Panc1 (cell line): ENCODE data around the gene NDUFV3. TPM values are rescaled to one million over a fixed set of nuclear protein-coding genes. Genes with fewer than 3 reads are reported as not detected.
"Not testable (repeated sequence)": the region's sequence is repeated elsewhere in the genome, so short reads cannot be mapped to it uniquely, and the experiment has no call there.

Experiments
- ATAC-seq: fragments of 200-7000 bp; cut with Tn5 transposase; 2 replicates; pipeline ENCODE4 v1.9.1; 2020; ENCODE audit warnings: mild to moderate bottlenecking, moderate library complexity
- BruUV-seq: library from RNA; stranded (reverse); fragments of 400-500 nt; replicated peaks from 2 replicates; lab custom pipeline; 2021; lab: Mats Ljungman, UMichigan
- CTCF ChIA-PET: fragments of 300-600 bp; sonication (Branson Sonifier 250); formaldehyde crosslinking; loops from one replicate; lab custom pipeline; 2022; ENCODE audit warnings: antibody characterized with exemption; lab: Charles Lee
- POLR2A ChIA-PET: fragments of 300-600 bp; sonication (Branson Sonifier 250); formaldehyde crosslinking; loops from one replicate; lab custom pipeline; 2022; ENCODE audit warnings: antibody characterized with exemption; lab: Charles Lee
- DNase-seq: peaks from one replicate; pipeline ENCODE4 v3.0.0-alpha.2; 2010; ENCODE audit warnings: low read depth, low spot score
- H3K27ac ChIP-seq: 2 replicates; pipeline ENCODE4 v1.5.1; 2011; ENCODE audit warnings: mild to moderate bottlenecking, low read length, inconsistent platforms
- H3K27me3 ChIP-seq: fragments of 200-500 bp; sonication (Bioruptor generic); 2 replicates; pipeline ENCODE4 v1.6.0; 2014; ENCODE audit warnings: low read length, inconsistent platforms; ENCODE audit not compliant: control insufficient read depth, insufficient read depth
- H3K36me3 ChIP-seq: fragments of 200-500 bp; sonication (Bioruptor generic); 2 replicates; pipeline ENCODE4 v1.5.1; 2014; ENCODE audit warnings: inconsistent platforms, mild to moderate bottlenecking, low read length, moderate library complexity; ENCODE audit not compliant: control insufficient read depth, insufficient read depth
- H3K4me1 ChIP-seq: 2 replicates; pipeline ENCODE4 v1.5.1; 2011; ENCODE audit warnings: inconsistent platforms, mild to moderate bottlenecking, low read length, moderate library complexity; ENCODE audit not compliant: control insufficient read depth, insufficient read depth
- H3K4me3 ChIP-seq, 2 experiments: 2 replicates each; pipeline ENCODE4 v1.5.1; 2011 to 2012; ENCODE audit warnings: low read depth in 2 of 2, low read length in 2 of 2, mild to moderate bottlenecking in 2 of 2, inconsistent platforms in 1 of 2, moderate library complexity in 1 of 2
- H3K9me3 ChIP-seq: fragments of 200-500 bp; sonication (Bioruptor generic); 2 replicates; pipeline ENCODE4 v1.5.1; 2014; ENCODE audit warnings: low read depth, mild to moderate bottlenecking, inconsistent platforms, low read length, moderate library complexity; ENCODE audit not compliant: control insufficient read depth, insufficient read depth
- POLR2AphosphoS5 ChIP-seq: IDR thresholded peaks from 2 replicates; pipeline ENCODE4 v1.6.1; 2012; ENCODE audit warnings: mild to moderate bottlenecking, low read depth, low read length, moderate library complexity
- SIN3A ChIP-seq: IDR thresholded peaks from 2 replicates; pipeline ENCODE4 v1.6.1; 2012; ENCODE audit warnings: low read depth, mild to moderate bottlenecking, low read length, moderate library complexity, borderline replicate concordance; ENCODE audit not compliant: insufficient read depth
- TCF7L2 ChIP-seq: IDR thresholded peaks from 2 replicates; pipeline ENCODE4 v1.6.1; 2011; ENCODE audit warnings: mild to moderate bottlenecking, low read depth, low read length, inconsistent platforms
- in situ Hi-C: cut with HindIII; loops from 2 replicates; pipeline ENCODE4 v1.10.0; 2016; ENCODE audit warnings: low sequenced_read_pairs, low pct_unique_long_range_greater_than_20kb
- intact Hi-C: fragments of 100-400 bp; cut with micrococcal nuclease; formaldehyde crosslinking; loops from one replicate; pipeline ENCODE4 v1.10.0; 2022; ENCODE audit not compliant: unreplicated experiment
- total RNA-seq: library from RNA; stranded (reverse); gene quantifications from one replicate; pipeline ENCODE4 v1.2.1, GENCODE V29; 2021; ENCODE audit not compliant: unreplicated experiment
- TF ChIP-seq, protein P1 (sequence below): fragments of 450-650 bp; IDR thresholded peaks from 2 replicates; pipeline ENCODE4 v1.5.1; 2017; ENCODE audit warnings: mild to moderate bottlenecking
- TF ChIP-seq, protein P2 (sequence below), 2 experiments: IDR thresholded peaks; 2 replicates each; pipeline ENCODE4 v1.6.1; 2011 to 2012; ENCODE audit warnings: low read depth in 2 of 2, control low read depth in 1 of 2, low read length in 1 of 2, mild to moderate bottlenecking in 1 of 2, moderate library complexity in 1 of 2; ENCODE audit not compliant: insufficient read depth in 1 of 2

Gene NDUFV3
- total RNA-seq, 1 experiment from 2014 or later: 21.1 TPM

DNA sequence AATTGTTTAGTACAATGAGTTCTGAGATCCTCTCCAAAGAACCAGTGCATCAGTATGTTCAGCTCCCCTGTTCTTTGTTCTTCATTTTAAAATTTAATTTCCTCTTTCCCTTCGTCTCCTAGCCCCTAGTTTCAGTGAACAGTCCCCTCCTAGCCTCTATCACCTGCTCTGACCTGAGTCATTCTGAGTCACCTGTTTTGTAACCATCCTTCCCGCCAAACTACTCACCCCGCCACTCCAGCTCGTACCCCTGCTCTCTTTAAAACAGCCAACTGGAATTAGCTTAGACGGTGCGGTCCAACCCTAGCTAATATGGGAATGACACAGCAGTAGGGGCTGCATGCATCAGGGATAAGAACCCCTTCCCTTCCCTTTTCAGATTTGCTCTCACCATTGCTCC, 49.1 kb downstream of the NDUFV3 start:
- Histone ChIP-seq H3K27me3 (no peaks in the 10 kb centered on the region), H3K4me1 (0 out of 2 replicates have a peak, but pooled peaks cover 9% of the 10 kb centered on the region), H3K27ac (no peak overlapping the region), H3K4me3 (no peak overlapping the region), H3K9me3 (no peaks in the 10 kb centered on the region), H3K36me3 (no peaks in the 10 kb centered on the region)
- ChIA-PET CTCF (no interaction called here), POLR2A (no interaction called here)
- no peak for TF ChIP-seq POLR2AphosphoS5
- TF ChIP-seq SIN3A: no peak
- TF ChIP-seq, protein P1, sequence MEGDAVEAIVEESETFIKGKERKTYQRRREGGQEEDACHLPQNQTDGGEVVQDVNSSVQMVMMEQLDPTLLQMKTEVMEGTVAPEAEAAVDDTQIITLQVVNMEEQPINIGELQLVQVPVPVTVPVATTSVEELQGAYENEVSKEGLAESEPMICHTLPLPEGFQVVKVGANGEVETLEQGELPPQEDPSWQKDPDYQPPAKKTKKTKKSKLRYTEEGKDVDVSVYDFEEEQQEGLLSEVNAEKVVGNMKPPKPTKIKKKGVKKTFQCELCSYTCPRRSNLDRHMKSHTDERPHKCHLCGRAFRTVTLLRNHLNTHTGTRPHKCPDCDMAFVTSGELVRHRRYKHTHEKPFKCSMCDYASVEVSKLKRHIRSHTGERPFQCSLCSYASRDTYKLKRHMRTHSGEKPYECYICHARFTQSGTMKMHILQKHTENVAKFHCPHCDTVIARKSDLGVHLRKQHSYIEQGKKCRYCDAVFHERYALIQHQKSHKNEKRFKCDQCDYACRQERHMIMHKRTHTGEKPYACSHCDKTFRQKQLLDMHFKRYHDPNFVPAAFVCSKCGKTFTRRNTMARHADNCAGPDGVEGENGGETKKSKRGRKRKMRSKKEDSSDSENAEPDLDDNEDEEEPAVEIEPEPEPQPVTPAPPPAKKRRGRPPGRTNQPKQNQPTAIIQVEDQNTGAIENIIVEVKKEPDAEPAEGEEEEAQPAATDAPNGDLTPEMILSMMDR: no peak
- no peak for TF ChIP-seq TCF7L2
- TF ChIP-seq, protein P2, sequence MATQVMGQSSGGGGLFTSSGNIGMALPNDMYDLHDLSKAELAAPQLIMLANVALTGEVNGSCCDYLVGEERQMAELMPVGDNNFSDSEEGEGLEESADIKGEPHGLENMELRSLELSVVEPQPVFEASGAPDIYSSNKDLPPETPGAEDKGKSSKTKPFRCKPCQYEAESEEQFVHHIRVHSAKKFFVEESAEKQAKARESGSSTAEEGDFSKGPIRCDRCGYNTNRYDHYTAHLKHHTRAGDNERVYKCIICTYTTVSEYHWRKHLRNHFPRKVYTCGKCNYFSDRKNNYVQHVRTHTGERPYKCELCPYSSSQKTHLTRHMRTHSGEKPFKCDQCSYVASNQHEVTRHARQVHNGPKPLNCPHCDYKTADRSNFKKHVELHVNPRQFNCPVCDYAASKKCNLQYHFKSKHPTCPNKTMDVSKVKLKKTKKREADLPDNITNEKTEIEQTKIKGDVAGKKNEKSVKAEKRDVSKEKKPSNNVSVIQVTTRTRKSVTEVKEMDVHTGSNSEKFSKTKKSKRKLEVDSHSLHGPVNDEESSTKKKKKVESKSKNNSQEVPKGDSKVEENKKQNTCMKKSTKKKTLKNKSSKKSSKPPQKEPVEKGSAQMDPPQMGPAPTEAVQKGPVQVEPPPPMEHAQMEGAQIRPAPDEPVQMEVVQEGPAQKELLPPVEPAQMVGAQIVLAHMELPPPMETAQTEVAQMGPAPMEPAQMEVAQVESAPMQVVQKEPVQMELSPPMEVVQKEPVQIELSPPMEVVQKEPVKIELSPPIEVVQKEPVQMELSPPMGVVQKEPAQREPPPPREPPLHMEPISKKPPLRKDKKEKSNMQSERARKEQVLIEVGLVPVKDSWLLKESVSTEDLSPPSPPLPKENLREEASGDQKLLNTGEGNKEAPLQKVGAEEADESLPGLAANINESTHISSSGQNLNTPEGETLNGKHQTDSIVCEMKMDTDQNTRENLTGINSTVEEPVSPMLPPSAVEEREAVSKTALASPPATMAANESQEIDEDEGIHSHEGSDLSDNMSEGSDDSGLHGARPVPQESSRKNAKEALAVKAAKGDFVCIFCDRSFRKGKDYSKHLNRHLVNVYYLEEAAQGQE (IDR thresholded peaks at IDR 0.05; ENCODE audit: insufficient read depth in 1 of 2, low read depth in 2 of 2, low read length in 1 of 2): no peak
- intact Hi-C loops (no loop called here), in situ Hi-C loops (no loop called here)
- DNase-seq (no peak), ATAC-seq (no peak)
- BruUV-seq: no TSS peak

DNA sequence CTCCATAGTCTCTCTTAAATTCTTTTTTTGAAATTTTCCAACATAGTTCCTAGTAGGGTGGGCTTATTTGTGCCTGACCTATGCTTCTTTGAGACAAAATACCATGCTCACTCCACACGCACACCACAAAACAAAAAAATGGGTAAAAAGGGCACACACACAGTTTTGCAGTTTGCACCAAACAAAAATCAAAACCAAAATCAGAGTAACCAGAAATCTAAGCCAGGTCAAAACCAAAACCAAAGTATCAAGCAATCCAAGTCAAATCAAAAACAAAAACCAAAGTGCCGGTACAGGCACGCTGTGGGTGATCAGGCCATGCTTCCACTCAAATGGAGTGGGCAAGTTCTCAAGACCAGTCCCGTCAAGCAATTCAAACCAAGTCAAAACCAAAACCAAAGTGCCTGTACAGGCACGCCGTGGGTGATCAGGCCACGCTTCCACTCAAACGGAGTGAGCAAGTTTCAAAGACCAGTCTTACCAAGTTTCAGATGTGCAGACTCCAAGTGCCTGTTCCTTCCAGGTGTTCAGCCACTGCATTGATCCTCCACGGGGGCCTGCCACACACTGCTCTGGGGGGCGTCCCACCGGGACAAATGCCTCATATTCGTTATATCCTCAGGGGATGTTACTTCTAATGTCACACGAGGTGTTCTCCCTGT, 56.1 kb downstream of the NDUFV3 start:
- POLR2A ChIA-PET, intact Hi-C loops, ATAC-seq, DNase-seq, CTCF ChIA-PET, in situ Hi-C loops, H3K9me3 ChIP-seq, H3K4me3 ChIP-seq, H3K27ac ChIP-seq, H3K27me3 ChIP-seq, H3K4me1 ChIP-seq, BruUV-seq, H3K36me3 ChIP-seq: not testable (repeated sequence)

DNA sequence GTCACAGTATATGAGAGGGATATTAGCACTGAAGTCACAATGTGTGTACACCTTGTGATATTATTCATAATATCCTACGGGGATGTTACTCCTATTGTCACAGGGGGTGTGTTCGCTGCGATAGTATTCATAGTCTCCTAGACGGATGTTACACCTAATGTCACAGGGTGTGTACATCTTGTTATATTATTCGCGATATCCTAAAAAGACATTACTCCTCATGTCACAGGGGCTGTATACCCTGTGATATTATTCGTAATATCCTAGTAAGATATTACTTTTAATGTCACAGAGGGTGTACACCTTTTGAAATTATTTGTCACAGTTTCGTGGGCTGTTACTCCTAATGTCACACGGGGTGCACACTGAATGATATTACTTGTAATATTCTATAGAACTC, 58.1 kb downstream of the NDUFV3 start:
- BruUV-seq, H3K27ac ChIP-seq, intact Hi-C loops, H3K9me3 ChIP-seq, H3K4me3 ChIP-seq, DNase-seq, in situ Hi-C loops, ATAC-seq, H3K27me3 ChIP-seq, H3K36me3 ChIP-seq, POLR2A ChIA-PET, H3K4me1 ChIP-seq, CTCF ChIA-PET: not testable (repeated sequence)
